ENCODE measurements around the gene TUBAL3.
"Not testable (repeated sequence)": the region's sequence is repeated elsewhere in the genome, so short reads cannot be mapped to it uniquely, and the experiment has no call there.

The TUBAL3 gene

GRCh38 chr10:5379202-5379601, 25.4 kb downstream of the TUBAL3 start:
- DNase-seq (ENCODE audit: low read depth): not testable (repeated sequence)

- DNase-seq (ENCODE audit: low read depth): no peak
These were observed 28.2 kb downstream of the TUBAL3 start for GRCh38 chr10:5376450-5376849.

GRCh38 chr10:5373891-5374611, 30.6 kb downstream of the TUBAL3 start:
- DNase-seq (ENCODE audit: low read depth): no peak

GRCh38 chr10:5373307-5373706, 31.3 kb downstream of the TUBAL3 start:
- no peak for DNase-seq (ENCODE audit: low read depth)

GRCh38 chr10:5370493-5371352, 33.9 kb downstream of the TUBAL3 start:
- no peak for DNase-seq (ENCODE audit: low read depth)

- DNase-seq (ENCODE audit: low read depth): no peak
These were observed 35.1 kb downstream of the TUBAL3 start for GRCh38 chr10:5369362-5370158.

GRCh38 chr10:5365928-5366327, 38.7 kb downstream of the TUBAL3 start:
- DNase-seq (ENCODE audit: low read depth): no peak

- DNase-seq (ENCODE audit: low read depth): no peak
These were observed 39.7 kb downstream of the TUBAL3 start, which contains the start of gene UCN3 for GRCh38 chr10:5364890-5365338. UCN3 (plus strand) TSS chr10:5364966; CDS start chr10:5373721, 8,755 bp downstream.

GRCh38 chr10:5364374-5364773, 40.3 kb downstream of the TUBAL3 start:
- DNase-seq (ENCODE audit: low read depth): no peak

- no peak for DNase-seq (ENCODE audit: low read depth)
These were observed 41.8 kb downstream of the TUBAL3 start for GRCh38 chr10:5362873-5363272.

GRCh38 chr10:5361966-5362365, 42.7 kb downstream of the TUBAL3 start:
- no peak for DNase-seq (ENCODE audit: low read depth)

GRCh38 chr10:5360318-5360915, 44.2 kb downstream of the TUBAL3 start:
- DNase-seq (ENCODE audit: low read depth): no peak

- no peak for DNase-seq (ENCODE audit: low read depth)
These were observed 48.3 kb downstream of the TUBAL3 start for GRCh38 chr10:5356302-5356763.

- DNase-seq (ENCODE audit: low read depth): no peak
These were observed 48.9 kb downstream of the TUBAL3 start for GRCh38 chr10:5355594-5356301.

GRCh38 chr10:5354068-5354467, 50.6 kb downstream of the TUBAL3 start:
- no peak for DNase-seq (ENCODE audit: low read depth)

- no peak for DNase-seq (ENCODE audit: low read depth)
These were observed 55.3 kb downstream of the TUBAL3 start for GRCh38 chr10:5349362-5349761.

- no peak for DNase-seq (ENCODE audit: low read depth)
These were observed 57.7 kb downstream of the TUBAL3 start for GRCh38 chr10:5346881-5347280.

GRCh38 chr10:5344746-5345145, 59.9 kb downstream of the TUBAL3 start:
- no peak for DNase-seq (ENCODE audit: low read depth)

GRCh38 chr10:5343979-5344378, 60.6 kb downstream of the TUBAL3 start:
- no peak for DNase-seq (ENCODE audit: low read depth)

- DNase-seq (ENCODE audit: low read depth): no peak
These were observed 61.1 kb downstream of the TUBAL3 start for GRCh38 chr10:5343561-5343960.
